Heart right ventricle (tissue), 16 donors: ENCODE results near the gene CCT7. TPM values are rescaled to one million over a fixed set of nuclear protein-coding genes. Genes with fewer than 3 reads are reported as not detected.
A peak's percentile ranks its signal among the peaks of the same experiment; 100 is the strongest.

Experiments used
- ATAC-seq, 8 donors: fragments of 200-7000 bp; cut with Tn5 transposase; one replicate each; pipeline ENCODE4 v1.9.1; 2020; ENCODE audit warnings: mild to moderate bottlenecking in 8 of 8, moderate library complexity in 8 of 8, moderate number of reproducible peaks in 1 of 8
- DNase-seq, 2 donors: peaks; one replicate each; pipeline ENCODE4 v3.0.0-alpha.2; 2020
- H3K27ac ChIP-seq, 10 donors: fragments of 200-600 bp; sonication (generic) in 2 of 10; one replicate each; pipeline versions ENCODE4 v1.5.0 to v1.8.0; 2020 to 2022; ENCODE audit warnings: mild to moderate bottlenecking in 3 of 10
- H3K27me3 ChIP-seq, 7 donors: fragments of 200-600 bp; one replicate each; pipeline ENCODE4 v1.8.0; 2021 to 2022; ENCODE audit warnings: mild to moderate bottlenecking in 2 of 7
- H3K36me3 ChIP-seq, 9 donors: fragments of 200-600 bp; sonication (generic) in 1 of 9; one replicate each; pipeline versions ENCODE4 v1.5.0 to v1.8.0; 2020 to 2022; ENCODE audit warnings: mild to moderate bottlenecking in 2 of 9
- H3K4me1 ChIP-seq, 9 donors: fragments of 200-600 bp; sonication (generic) in 1 of 9; one replicate each; pipeline versions ENCODE4 v1.5.0 to v1.8.0; 2020 to 2022; ENCODE audit warnings: mild to moderate bottlenecking in 4 of 9
- H3K4me3 ChIP-seq, 10 donors: fragments of 200-600 bp; sonication (generic) in 2 of 10; one replicate each; pipeline versions ENCODE4 v1.5.0 to v1.8.0; 2020 to 2022; ENCODE audit warnings: mild to moderate bottlenecking in 7 of 10, moderate library complexity in 2 of 10
- H3K9me3 ChIP-seq, 11 donors: fragments of 200-600 bp in 10 of 11; sonication (generic) in 2 of 11; one replicate each; pipeline versions ENCODE4 v1.5.0 to v1.8.0; 2013 to 2022; ENCODE audit warnings: mild to moderate bottlenecking in 2 of 11, control low read depth in 1 of 11, moderate library complexity in 1 of 11
- CTCF ChIP-seq, 9 donors: fragments of 200-600 bp; sonication (generic) in 2 of 9; IDR thresholded peaks; one replicate each; pipeline versions ENCODE4 v1.5.0 to v1.8.0; 2021 to 2022; ENCODE audit warnings: antibody characterized with exemption in 9 of 9, mild to moderate bottlenecking in 5 of 9, moderate library complexity in 1 of 9
- WGBS, 2 donors: extraction: QIAGEN DNeasy Blood & Tissue Kit; methylation state at CpG; one replicate each; pipeline ENCODE4 v1.1.7; 2013; ENCODE audit warnings: inconsistent platforms in 1 of 2; 5-methylcytosine and 5-hydroxymethylcytosine counted together
- intact Hi-C, 10 donors: fragments of 100-400 bp; cut with DNase I; formaldehyde crosslinking; loops; one replicate each; pipeline versions ENCODE4 v1.11.1 to v1.14.2; 2022
- polyA plus RNA-seq, 2 donors: library from polyadenylated mRNA; stranded (reverse); fragments of 200-250 nt; gene quantifications; one replicate each; pipeline ENCODE4 v1.2.3, GENCODE V29; 2013
- total RNA-seq, 10 donors: library from RNA; stranded (reverse); fragmentation: NEBNext Ultra II Directional in 3 of 10; extraction: Animal tissue kit (Norgen Biotek cat#: 25700) in 3 of 10; gene quantifications; one replicate each; pipeline versions ENCODE4 v1.2.1 to v1.2.4, GENCODE V29; 2021 to 2023
- donor health status: Arrhythmogenic right ventricular cardiomyopathy.
- donor health status: ischemic (EF 13 %, LVEDD 7.1; RV severe dilation, severe dysfunction).
- donor health status: healthy with polysubstance abuse.
- donor health status: DM: no; HTN: yes; CAD: no.
- donor health status: DM: no; HTN: no; CAD: no.
- donor health status: ischemic (EF 25% LVEDD 6.9; RV normal size, moderate dysfunction).
- donor health status: ischemic (EF 25% LVEDD 5.7; RV mildly dilated, moderate dysfunction).
- donor health status: healthy.
- donor health status: DM: yes; HTN: yes; CAD: no.
- donor health status: Ischemic cardiomyopathy.
- donor health status: ischemic (EF 35%, LVEDD 5.7; RV mildly dilated, moderate dysfunction).
- donor health status: nonischemic (EF 11% LVEDD 7.7; RV severe dilation, severe dysfunction).
- donor health status: DM: yes; HTN: yes; CAD: no.
- donor health status: PGD.
- donor health status: ischemic (EF 29% LVEDD 5.4; RV normal size, mild dysfunction).
- donor health status: nonischemic (EF 23%, LVEDD 6.1; RV moderate dilation, normal function).

CCT7 gene
- total and polyA plus RNA-seq, 12 donors = 162 to 332 (median 180) TPM

GRCh38 chr2:73264783-73265182, 30.7 kb downstream of the CCT7 start:
- H3K36me3 ChIP-seq = no peaks in the 10 kb centered on the region
- ATAC-seq = no peak
- intact Hi-C loops = no loop called here
- H3K27me3 ChIP-seq = peaks cover 19 to 54% (median 47%) of the 10 kb centered on the region in 7 donors
- no peak overlapping the region for H3K27ac ChIP-seq
- H3K4me3 ChIP-seq = no peak overlapping the region
- peaks cover 0 to 8% (median 6%) of the 10 kb centered on the region in 9 donors for H3K4me1 ChIP-seq
- DNase-seq = no peak
- H3K9me3 ChIP-seq = no peaks in the 10 kb centered on the region
- WGBS, 2 donors = 83 to 84% methylated on average over 4 of the region's 4 CpGs
- TF ChIP-seq CTCF (IDR thresholded peaks at IDR 0.05) = no peak

- H3K9me3 ChIP-seq = no peaks in the 10 kb centered on the region
- H3K4me1 ChIP-seq = peaks cover 0 to 8% (median 6%) of the 10 kb centered on the region in 9 donors
- no peak overlapping the region for H3K27ac ChIP-seq
- TF ChIP-seq CTCF (IDR thresholded peaks at IDR 0.05) = no peak
- no peaks in the 10 kb centered on the region for H3K36me3 ChIP-seq
- peak in 1 of 8 donors; percentile 10 for ATAC-seq
- intact Hi-C loops = no loop called here
- 90 to 92% methylated on average over 28 of the region's 28 CpGs for WGBS, 2 donors
- peaks cover 19 to 60% (median 53%) of the 10 kb centered on the region in 7 donors for H3K27me3 ChIP-seq
- DNase-seq = no peak
- H3K4me3 ChIP-seq = no peak overlapping the region
These were observed 31.4 kb downstream of the CCT7 start for GRCh38 chr2:73265298-73266060.

- Histone ChIP-seq H3K36me3 (no peaks in the 10 kb centered on the region), H3K27ac (no peak overlapping the region), H3K4me1 (peaks cover 0 to 8% (median 6%) of the 10 kb centered on the region in 9 donors), H3K27me3 (peaks cover 19 to 65% (median 53%) of the 10 kb centered on the region in 7 donors), H3K4me3 (no peak overlapping the region), H3K9me3 (no peaks in the 10 kb centered on the region)
- TF ChIP-seq CTCF (IDR thresholded peaks at IDR 0.05) = no peak
- no peak for DNase-seq
- no peak for ATAC-seq
- WGBS, 2 donors = 88 to 89% methylated on average over 26 of the region's 26 CpGs
- intact Hi-C loops = no loop called here
These were observed 32.2 kb downstream of the CCT7 start for GRCh38 chr2:73266061-73266901.

GRCh38 chr2:73267008-73267407, 32.9 kb downstream of the CCT7 start:
- H3K4me3 ChIP-seq = no peak overlapping the region
- DNase-seq (no peak), ATAC-seq (no peak)
- TF ChIP-seq CTCF (IDR thresholded peaks at IDR 0.05) = no peak
- no peaks in the 10 kb centered on the region for H3K9me3 ChIP-seq
- H3K27ac ChIP-seq = no peak overlapping the region
- H3K27me3 ChIP-seq = peaks cover 19 to 65% (median 53%) of the 10 kb centered on the region in 7 donors
- H3K4me1 ChIP-seq = peaks cover 0 to 8% (median 6%) of the 10 kb centered on the region in 9 donors
- WGBS, 2 donors = 96% methylated on average over 4 of the region's 4 CpGs
- intact Hi-C loops = no loop called here
- H3K36me3 ChIP-seq = no peaks in the 10 kb centered on the region
